ENCODE measurements around the gene ADAMTS13.

Gene ADAMTS13

GRCh38 chr9:133429641-133430161, 7.5 kb downstream of the ADAMTS13 start:
- peak; percentile 56 for TF ChIP-seq CTCF (IDR thresholded peaks at IDR 0.05; ENCODE audit: low read depth, low read length, missing control alignments)
- in situ Hi-C loops (cut with HindIII; ENCODE audit: low sequenced_read_pairs) = no loop called here
- no peak overlapping the region for H3K4me3 ChIP-seq (ENCODE audit: low read depth, low read length)
- DNase-seq (ENCODE audit: low read depth) = no peak

GRCh38 chr9:133430244-133430643, 8.1 kb downstream of the ADAMTS13 start:
- no peak for TF ChIP-seq CTCF (IDR thresholded peaks at IDR 0.05; ENCODE audit: low read depth, low read length, missing control alignments)
- no peak overlapping the region for H3K4me3 ChIP-seq (ENCODE audit: low read depth, low read length)
- DNase-seq (ENCODE audit: low read depth) = no peak
- in situ Hi-C loops (cut with HindIII; ENCODE audit: low sequenced_read_pairs) = no loop called here

DNA sequence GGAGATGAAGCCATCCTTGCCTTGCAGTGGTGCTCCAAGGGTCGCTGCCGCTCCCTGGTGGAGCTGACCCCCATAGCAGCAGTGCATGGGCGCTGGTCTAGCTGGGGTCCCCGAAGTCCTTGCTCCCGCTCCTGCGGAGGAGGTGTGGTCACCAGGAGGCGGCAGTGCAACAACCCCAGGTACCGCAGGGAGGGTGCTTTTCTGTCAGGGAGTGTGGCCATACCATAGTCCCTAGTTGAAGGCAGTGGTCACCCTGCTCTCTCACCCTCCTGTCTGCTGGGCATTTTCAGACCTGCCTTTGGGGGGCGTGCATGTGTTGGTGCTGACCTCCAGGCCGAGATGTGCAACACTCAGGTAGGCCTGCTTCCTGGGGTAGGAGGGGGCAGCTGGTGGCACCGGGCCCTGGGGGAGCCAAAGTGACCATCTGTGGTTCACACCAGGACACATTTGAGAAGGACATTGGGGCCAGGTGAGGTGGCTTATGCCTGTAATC, 11.2 kb downstream of the ADAMTS13 start:
- DNase-seq (ENCODE audit: low read depth) = no peak
- no peak overlapping the region for H3K4me3 ChIP-seq (ENCODE audit: low read depth, low read length)
- in situ Hi-C loops (cut with HindIII; ENCODE audit: low sequenced_read_pairs) = no loop called here
- TF ChIP-seq CTCF (IDR thresholded peaks at IDR 0.05; ENCODE audit: low read depth, low read length, missing control alignments) = no peak

GRCh38 chr9:133436681-133437080, 14.5 kb downstream of the ADAMTS13 start:
- DNase-seq (ENCODE audit: low read depth) = no peak
- no peak for TF ChIP-seq CTCF (IDR thresholded peaks at IDR 0.05; ENCODE audit: low read depth, low read length, missing control alignments)
- in situ Hi-C loops (cut with HindIII; ENCODE audit: low sequenced_read_pairs) = no loop called here
- no peak overlapping the region for H3K4me3 ChIP-seq (ENCODE audit: low read depth, low read length)

DNA sequence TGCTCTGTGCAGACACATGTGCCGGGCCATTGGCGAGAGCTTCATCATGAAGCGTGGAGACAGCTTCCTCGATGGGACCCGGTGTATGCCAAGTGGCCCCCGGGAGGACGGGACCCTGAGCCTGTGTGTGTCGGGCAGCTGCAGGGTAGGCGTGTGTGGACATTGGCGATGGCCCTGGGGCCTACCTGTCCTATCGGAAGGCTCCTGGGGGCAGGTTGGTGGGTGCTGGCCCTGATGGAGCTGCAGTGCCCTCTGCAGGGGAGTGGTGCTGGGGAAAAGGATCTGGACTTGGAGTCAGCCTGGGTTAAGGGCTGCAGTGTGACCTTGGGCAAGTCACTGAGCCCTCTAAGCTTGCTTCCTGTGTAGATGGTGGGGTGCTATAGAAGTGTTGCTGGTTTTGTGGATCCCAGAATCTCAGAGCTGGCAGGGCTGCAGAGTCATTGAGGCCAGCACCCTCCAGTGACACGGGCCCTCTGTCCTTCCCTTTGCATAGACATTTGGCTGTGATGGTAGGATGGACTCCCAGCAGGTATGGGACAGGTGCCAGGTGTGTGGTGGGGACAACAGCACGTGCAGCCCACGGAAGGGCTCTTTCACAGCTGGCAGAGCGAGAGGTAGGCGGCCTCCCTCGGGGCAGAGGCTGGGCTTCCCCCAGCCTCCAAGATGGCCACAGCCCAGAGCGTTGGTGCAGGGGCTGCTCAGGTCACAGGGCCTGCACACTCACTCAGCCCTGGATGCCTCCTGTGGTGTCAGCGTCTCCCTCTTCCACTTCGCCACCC, 15.8 kb downstream of the ADAMTS13 start:
- no peak for DNase-seq (ENCODE audit: low read depth)
- in situ Hi-C loops (cut with HindIII; ENCODE audit: low sequenced_read_pairs) = no loop called here
- TF ChIP-seq CTCF (IDR thresholded peaks at IDR 0.05; ENCODE audit: low read depth, low read length, missing control alignments) = no peak
- no peak overlapping the region for H3K4me3 ChIP-seq (ENCODE audit: low read depth, low read length)

DNA sequence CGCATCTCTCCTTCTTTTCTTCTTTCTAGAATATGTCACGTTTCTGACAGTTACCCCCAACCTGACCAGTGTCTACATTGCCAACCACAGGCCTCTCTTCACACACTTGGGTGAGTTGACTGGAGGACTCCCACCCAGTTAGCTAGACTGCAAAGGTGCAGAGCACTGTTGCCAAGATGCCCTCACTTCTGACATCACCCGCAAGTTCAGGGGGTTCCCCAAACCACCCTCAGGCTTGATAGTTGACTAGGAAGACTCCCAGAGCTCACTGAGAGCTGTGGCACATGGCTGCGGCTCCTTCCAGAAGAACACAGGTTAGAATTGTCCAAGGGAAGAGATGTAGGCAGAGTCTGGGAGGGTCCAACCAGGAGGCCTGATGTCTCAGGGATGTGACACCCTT, 17.2 kb downstream of the ADAMTS13 start:
- TF ChIP-seq CTCF (IDR thresholded peaks at IDR 0.05; ENCODE audit: low read depth, low read length, missing control alignments) = no peak
- DNase-seq (ENCODE audit: low read depth) = no peak
- H3K4me3 ChIP-seq (ENCODE audit: low read depth, low read length) = no peak overlapping the region
- in situ Hi-C loops (cut with HindIII; ENCODE audit: low sequenced_read_pairs) = no loop called here

Data from astrocyte of the cerebellum (primary cell).